ENCODE results near the gene ZNF524. TPM values are rescaled to one million over a fixed set of nuclear protein-coding genes. Genes with fewer than 3 reads are reported as not detected.
"Not testable (repeated sequence)": the region's sequence is repeated elsewhere in the genome, so short reads cannot be mapped to it uniquely, and the experiment has no call there.

The ZNF524 gene
- total RNA-seq, 4 donors from 2014 or later: 20.3 to 33.5 (median 26.4) TPM

- H3K36me3 ChIP-seq: peaks cover 0 to 29% of the 10 kb centered on the region in 2 donors
- peaks cover 0 to 46% (median 13%) of the 10 kb centered on the region in 3 donors for H3K4me1 ChIP-seq
- peaks cover 8% of the 10 kb centered on the region for H3K27me3 ChIP-seq
- no peak for TF ChIP-seq CTCF (IDR thresholded peaks at IDR 0.05)
- TF ChIP-seq POLR2AphosphoS5 (IDR thresholded peaks at IDR 0.05): no peak
- no peak for TF ChIP-seq EP300 (IDR thresholded peaks at IDR 0.05)
- TF ChIP-seq POLR2A (IDR thresholded peaks at IDR 0.05): no peak
- 27 to 29% methylated on average over 5 to 9 of the region's 12 CpGs for WGBS, 2 donors (ENCODE audit: low coverage in 1 of 2)
- ATAC-seq: no peak
- peak overlapping the region; percentile 93 to 94 for H3K4me3 ChIP-seq
- H3K9me3 ChIP-seq: no peaks in the 10 kb centered on the region
- peak overlapping the region; percentile 91 to 94 (median 92) for H3K27ac ChIP-seq
Measured at GRCh38 chr19:55581145-55581822, 18.8 kb upstream of the ZNF524 start.

- 24 to 28% methylated on average over 3 to 6 of the region's 6 CpGs for WGBS, 2 donors (ENCODE audit: low coverage in 1 of 2)
- H3K4me1 ChIP-seq: peaks cover 0 to 51% (median 18%) of the 10 kb centered on the region in 3 donors
- peaks cover 8% of the 10 kb centered on the region for H3K27me3 ChIP-seq
- H3K27ac ChIP-seq: peak overlapping the region in 2 of 4 donors; percentile 92 to 93
- no peaks in the 10 kb centered on the region for H3K9me3 ChIP-seq
- TF ChIP-seq POLR2AphosphoS5 (IDR thresholded peaks at IDR 0.05) (no peak), POLR2A (IDR thresholded peaks at IDR 0.05) (no peak), EP300 (IDR thresholded peaks at IDR 0.05) (no peak), CTCF (IDR thresholded peaks at IDR 0.05) (no peak)
- H3K36me3 ChIP-seq: peaks cover 0 to 27% of the 10 kb centered on the region in 2 donors
- no peak overlapping the region for H3K4me3 ChIP-seq
- no peak for ATAC-seq
Measured at GRCh38 chr19:55581823-55582223, 18.3 kb upstream of the ZNF524 start.

- not testable (repeated sequence) for ATAC-seq, H3K4me3 ChIP-seq, H3K9me3 ChIP-seq, H3K27me3 ChIP-seq, H3K27ac ChIP-seq
- peaks cover 0 to 22% of the 10 kb centered on the region in 2 donors for H3K36me3 ChIP-seq
- H3K4me1 ChIP-seq: peaks cover 0 to 56% (median 23%) of the 10 kb centered on the region in 3 donors
- WGBS, 2 donors (ENCODE audit: low coverage in 1 of 2): 59% methylated on average over 3 of the region's 4 CpGs; no CpG with 5 or more reads in 1 of the 2 donors
Measured at GRCh38 chr19:55582284-55582683, 17.8 kb upstream of the ZNF524 start.

- H3K36me3 ChIP-seq, H3K4me3 ChIP-seq, H3K9me3 ChIP-seq, H3K27me3 ChIP-seq, ATAC-seq, H3K27ac ChIP-seq: not testable (repeated sequence)
- WGBS, 2 donors (ENCODE audit: low coverage in 1 of 2): 66% methylated on average over 7 to 8 of the region's 8 CpGs
- peaks cover 0 to 62% (median 25%) of the 10 kb centered on the region in 3 donors for H3K4me1 ChIP-seq
Measured at GRCh38 chr19:55583897-55584296, 16.2 kb upstream of the ZNF524 start.

- H3K36me3 ChIP-seq: no peaks in the 10 kb centered on the region
- H3K27ac ChIP-seq: no peak overlapping the region
- ATAC-seq: no peak
- no peak overlapping the region for H3K4me3 ChIP-seq
- WGBS, 2 donors (ENCODE audit: low coverage in 1 of 2): 82% methylated on average over 8 of the region's 11 CpGs; no CpG with 5 or more reads in 1 of the 2 donors
- no peak for TF ChIP-seq POLR2A (IDR thresholded peaks at IDR 0.05)
- TF ChIP-seq CTCF (IDR thresholded peaks at IDR 0.05): no peak
- no peak for TF ChIP-seq EP300 (IDR thresholded peaks at IDR 0.05)
- TF ChIP-seq POLR2AphosphoS5 (IDR thresholded peaks at IDR 0.05): no peak
- H3K27me3 ChIP-seq: peaks cover 8% of the 10 kb centered on the region
- peaks cover 0 to 52% (median 22%) of the 10 kb centered on the region in 3 donors for H3K4me1 ChIP-seq
- H3K9me3 ChIP-seq: no peaks in the 10 kb centered on the region
Measured at GRCh38 chr19:55584871-55585270, 15.2 kb upstream of the ZNF524 start.
